Esophagus squamous epithelium (tissue), 4 donors: ENCODE measurements around the gene ASB18.

Source experiments
- POLR2A ChIP-seq, 4 donors: fragments of 450-650 bp; IDR thresholded peaks; one replicate each; pipeline ENCODE4 v1.6.1; 2017; ENCODE audit warnings: antibody characterized with exemption in 4 of 4, mild to moderate bottlenecking in 4 of 4, moderate library complexity in 3 of 4
- TF ChIP-seq, protein P1 (sequence below), 6 experiments: fragments of 450-650 bp in 4 of 6; fragments of 200-600 bp in 2 of 6; sonication (generic) in 2 of 6; IDR thresholded peaks; one replicate each; pipeline ENCODE4 v1.5.1; 2016 to 2019; ENCODE audit warnings: antibody characterized with exemption in 6 of 6, mild to moderate bottlenecking in 4 of 6, moderate library complexity in 4 of 6

DNA sequence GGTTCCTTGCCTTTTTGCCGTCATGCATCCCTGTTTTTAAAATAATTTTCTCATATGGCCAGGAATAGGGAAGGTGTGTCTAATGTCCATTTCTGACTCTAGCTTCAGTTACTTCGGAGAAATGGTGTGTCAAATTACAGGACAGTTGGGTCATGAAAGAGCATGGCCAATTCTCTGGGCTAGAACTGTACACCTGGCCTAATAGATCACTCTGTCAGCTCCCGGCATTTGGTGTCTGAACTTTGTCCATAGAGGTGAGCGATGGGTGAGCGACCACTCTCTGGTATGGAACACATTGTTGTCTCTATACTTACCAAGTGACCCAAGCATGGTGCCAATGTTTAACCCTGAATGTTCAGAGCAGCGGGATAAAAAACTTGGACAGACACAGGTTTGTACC, 38.3 kb upstream of the ASB18 start:
- TF ChIP-seq, protein P1, sequence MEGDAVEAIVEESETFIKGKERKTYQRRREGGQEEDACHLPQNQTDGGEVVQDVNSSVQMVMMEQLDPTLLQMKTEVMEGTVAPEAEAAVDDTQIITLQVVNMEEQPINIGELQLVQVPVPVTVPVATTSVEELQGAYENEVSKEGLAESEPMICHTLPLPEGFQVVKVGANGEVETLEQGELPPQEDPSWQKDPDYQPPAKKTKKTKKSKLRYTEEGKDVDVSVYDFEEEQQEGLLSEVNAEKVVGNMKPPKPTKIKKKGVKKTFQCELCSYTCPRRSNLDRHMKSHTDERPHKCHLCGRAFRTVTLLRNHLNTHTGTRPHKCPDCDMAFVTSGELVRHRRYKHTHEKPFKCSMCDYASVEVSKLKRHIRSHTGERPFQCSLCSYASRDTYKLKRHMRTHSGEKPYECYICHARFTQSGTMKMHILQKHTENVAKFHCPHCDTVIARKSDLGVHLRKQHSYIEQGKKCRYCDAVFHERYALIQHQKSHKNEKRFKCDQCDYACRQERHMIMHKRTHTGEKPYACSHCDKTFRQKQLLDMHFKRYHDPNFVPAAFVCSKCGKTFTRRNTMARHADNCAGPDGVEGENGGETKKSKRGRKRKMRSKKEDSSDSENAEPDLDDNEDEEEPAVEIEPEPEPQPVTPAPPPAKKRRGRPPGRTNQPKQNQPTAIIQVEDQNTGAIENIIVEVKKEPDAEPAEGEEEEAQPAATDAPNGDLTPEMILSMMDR (IDR thresholded peaks at IDR 0.05): no peak
- TF ChIP-seq POLR2A (IDR thresholded peaks at IDR 0.05): no peak
